Astrocyte of the spinal cord (primary cell): ENCODE results near the gene ST3GAL4.

ENCODE experiments used
- DNase-seq: peaks from one replicate; pipeline ENCODE4 v3.0.0; 2011; ENCODE audit warnings: low read depth, low spot score
- H3K4me3 ChIP-seq: 2 replicates; pipeline ENCODE4 v1.5.1; 2011; ENCODE audit warnings: low read depth, mild to moderate bottlenecking, low read length, moderate library complexity
- in situ Hi-C: cut with HindIII; loops from 2 replicates; pipeline ENCODE4 v1.10.0; 2017; ENCODE audit warnings: low sequenced_read_pairs
- TF ChIP-seq, protein P1 (sequence below): IDR thresholded peaks from 2 replicates; pipeline ENCODE4 v1.5.1; 2012; ENCODE audit warnings: low read depth, mild to moderate bottlenecking, low read length, inconsistent platforms

The ST3GAL4 gene

DNA sequence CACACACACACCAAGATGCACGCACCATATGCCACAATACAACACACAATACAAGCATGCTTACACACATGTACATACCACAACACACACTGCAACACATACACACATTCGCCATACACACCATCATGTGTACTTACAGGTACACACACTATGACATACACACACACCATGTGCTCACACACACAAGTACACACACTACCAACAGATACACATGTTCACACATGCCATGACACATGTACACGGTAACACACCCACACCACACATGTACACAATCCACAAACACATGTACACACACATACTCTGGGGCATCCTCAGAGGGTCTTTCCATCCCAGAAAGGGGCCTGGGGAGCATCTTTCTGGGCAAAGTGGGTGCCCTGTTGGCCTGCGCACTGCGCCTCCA, 82.2 kb downstream of the ST3GAL4 start:
- in situ Hi-C loops, result no loop called here
- no peak for DNase-seq
- TF ChIP-seq, protein P1, sequence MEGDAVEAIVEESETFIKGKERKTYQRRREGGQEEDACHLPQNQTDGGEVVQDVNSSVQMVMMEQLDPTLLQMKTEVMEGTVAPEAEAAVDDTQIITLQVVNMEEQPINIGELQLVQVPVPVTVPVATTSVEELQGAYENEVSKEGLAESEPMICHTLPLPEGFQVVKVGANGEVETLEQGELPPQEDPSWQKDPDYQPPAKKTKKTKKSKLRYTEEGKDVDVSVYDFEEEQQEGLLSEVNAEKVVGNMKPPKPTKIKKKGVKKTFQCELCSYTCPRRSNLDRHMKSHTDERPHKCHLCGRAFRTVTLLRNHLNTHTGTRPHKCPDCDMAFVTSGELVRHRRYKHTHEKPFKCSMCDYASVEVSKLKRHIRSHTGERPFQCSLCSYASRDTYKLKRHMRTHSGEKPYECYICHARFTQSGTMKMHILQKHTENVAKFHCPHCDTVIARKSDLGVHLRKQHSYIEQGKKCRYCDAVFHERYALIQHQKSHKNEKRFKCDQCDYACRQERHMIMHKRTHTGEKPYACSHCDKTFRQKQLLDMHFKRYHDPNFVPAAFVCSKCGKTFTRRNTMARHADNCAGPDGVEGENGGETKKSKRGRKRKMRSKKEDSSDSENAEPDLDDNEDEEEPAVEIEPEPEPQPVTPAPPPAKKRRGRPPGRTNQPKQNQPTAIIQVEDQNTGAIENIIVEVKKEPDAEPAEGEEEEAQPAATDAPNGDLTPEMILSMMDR, result no peak
- H3K4me3 ChIP-seq, result no peak overlapping the region

DNA sequence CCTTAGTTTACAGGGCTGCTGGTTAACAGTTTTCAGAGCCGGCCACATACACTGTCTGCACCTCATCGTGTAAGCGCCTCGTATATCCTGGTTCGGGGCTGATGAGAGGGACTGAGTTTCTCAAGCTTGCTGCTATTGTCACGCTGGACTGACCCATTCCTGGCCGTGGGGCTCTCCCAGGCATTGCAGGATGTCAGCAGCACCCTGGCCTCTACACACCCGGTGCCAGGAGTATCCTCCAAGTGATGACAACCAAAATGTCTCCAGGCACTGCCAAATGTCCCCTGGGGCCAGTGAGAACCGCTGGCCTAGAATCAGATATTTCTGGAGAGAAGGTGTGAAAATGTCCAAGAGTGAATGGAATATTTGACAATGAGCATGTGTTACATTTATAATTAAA, 82.8 kb downstream of the ST3GAL4 start:
- in situ Hi-C loops, result no loop called here
- TF ChIP-seq, protein P1, result no peak
- DNase-seq, result no peak
- no peak overlapping the region for H3K4me3 ChIP-seq

DNA sequence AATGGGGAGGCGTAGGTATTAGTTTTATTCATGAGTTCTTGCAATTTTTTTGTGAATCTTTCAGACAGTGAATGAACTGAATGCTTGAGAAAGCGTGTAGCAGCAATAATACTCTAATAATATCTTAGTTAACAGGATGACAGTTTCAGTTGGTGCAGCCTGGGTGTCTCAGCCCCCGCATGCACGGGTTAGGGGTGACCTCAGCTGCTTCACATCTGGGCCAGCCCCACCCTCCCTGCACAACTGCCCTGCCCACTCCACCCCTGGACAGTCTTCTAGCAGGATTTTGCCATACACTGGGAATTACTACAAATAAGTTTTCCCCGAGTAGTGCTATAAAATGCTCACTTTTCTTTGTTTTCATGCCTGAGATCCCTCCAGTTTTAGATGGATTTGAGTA, 83.2 kb downstream of the ST3GAL4 start:
- no peak for DNase-seq
- TF ChIP-seq, protein P1, result no peak
- in situ Hi-C loops, result no loop called here
- no peak overlapping the region for H3K4me3 ChIP-seq

DNA sequence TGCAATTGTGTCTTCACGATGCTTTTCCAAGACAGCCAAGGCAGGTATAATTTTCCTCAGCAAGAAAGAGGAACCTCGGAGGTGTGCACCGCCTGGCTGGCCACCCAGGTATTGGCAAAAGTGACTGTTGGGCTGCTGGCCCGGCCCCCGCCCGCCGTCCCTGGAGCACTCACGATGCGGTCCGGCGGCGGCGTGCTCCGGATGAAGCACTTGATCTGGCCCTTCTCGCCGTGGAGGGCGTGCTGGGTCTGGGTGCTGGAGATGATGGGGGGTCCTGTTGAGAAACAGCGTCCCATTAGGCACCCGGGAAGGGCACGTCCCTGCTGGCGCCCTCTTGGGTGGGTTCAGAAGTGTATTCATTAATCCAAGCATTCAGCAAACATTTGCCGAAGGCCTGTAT, 84.8 kb downstream of the ST3GAL4 start:
- no peak for DNase-seq
- in situ Hi-C loops, result no loop called here
- H3K4me3 ChIP-seq, result no peak overlapping the region
- TF ChIP-seq, protein P1, result no peak

DNA sequence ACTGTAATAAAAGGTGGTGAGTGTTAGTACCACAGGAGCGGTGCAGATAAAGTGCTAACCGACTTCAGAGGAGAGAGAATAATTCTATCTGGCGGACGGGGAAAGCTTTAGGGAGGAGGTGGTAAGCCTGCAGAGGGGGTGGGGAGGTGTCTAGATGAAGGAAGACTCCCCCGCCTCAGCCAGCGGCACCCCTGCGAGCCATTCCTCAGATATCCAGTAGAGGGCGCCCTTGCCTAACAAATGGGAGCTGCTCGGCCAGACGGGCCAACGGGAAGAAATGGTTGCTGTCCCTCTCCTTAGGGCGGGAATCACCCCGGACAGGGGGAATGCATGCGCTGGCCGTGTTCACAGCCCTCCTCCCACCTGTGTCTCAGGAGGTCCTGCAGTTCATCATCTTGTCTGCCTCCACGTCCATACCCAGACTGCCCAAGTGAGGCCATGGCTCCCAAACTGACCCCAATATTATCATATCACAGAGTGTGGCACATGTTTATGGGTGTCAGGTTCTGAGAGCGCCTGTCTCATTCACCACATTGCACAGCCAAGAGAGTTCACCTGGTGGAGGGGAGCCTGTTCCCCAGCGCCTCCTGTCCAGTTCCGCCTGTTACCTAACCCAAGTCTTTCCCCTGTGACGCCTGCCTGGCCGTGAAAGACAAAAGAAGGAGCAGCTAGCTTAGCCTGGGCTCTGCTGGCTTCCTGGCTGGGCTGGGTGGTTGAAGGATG, 85.5 kb downstream of the ST3GAL4 start:
- TF ChIP-seq, protein P1, result peak; percentile 86
- in situ Hi-C loops, result no loop called here
- DNase-seq, result peak; percentile 68
- H3K4me3 ChIP-seq, result no peak overlapping the region

DNA sequence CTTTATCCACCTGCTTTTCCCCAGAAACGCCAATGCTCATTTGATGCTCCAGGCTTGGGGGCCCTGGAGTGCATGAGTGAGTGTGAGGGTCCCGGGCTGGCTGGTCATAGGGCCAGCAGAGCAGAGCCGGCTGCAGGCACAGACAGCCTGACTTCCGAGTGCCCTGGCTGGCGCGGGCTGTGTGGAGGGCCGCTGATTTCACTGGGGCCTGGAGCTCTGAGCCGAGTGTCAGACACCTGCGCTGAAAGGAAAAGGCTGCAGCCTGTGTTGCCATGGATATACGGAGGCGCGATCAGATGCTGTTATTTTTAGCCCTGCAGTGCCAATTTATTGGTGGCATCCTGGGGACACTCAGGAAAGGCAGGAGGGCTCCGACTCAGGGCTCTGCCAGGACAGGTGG, 87.6 kb downstream of the ST3GAL4 start:
- no peak for DNase-seq
- TF ChIP-seq, protein P1, result no peak
- in situ Hi-C loops, result no loop called here
- H3K4me3 ChIP-seq, result no peak overlapping the region
